GM19372 (cell line): ENCODE data around the gene CADM2.

Experiments used
- ATAC-seq: cut with Tn5 transposase; IDR thresholded peaks from one replicate; pipeline ENCODE4 v1.9.1; 2021; ENCODE audit warnings: mild to moderate bottlenecking, low read depth, moderate library complexity; ENCODE audit not compliant: unreplicated experiment

The CADM2 gene

DNA sequence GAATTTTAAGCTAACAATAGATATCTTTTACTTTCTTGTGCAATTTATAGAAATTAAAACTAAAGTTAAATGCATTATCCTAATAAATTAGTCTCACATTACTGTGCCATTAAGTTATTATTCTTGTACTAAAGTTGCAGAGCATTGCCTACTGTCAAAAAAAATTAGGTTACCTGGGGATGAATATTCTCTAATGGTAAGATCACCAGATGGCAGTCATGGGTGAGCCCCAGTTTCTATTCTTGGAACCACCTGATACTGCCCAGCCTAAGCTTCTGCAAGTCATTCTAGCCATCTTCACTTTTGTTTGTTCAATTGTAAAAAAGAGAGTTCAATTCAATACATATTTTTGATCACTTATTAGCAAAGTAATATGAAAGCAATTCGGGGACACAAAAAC lies 213.2 kb downstream of the CADM2 start:
- ATAC-seq, result no peak

GRCh38 chr3:85176799-85177198 lies 218.0 kb downstream of the CADM2 start:
- no peak for ATAC-seq

- ATAC-seq, result no peak
Measured at GRCh38 chr3:85182975-85183752, 224.4 kb downstream of the CADM2 start.

GRCh38 chr3:85185495-85185894 lies 226.7 kb downstream of the CADM2 start:
- ATAC-seq, result no peak

GRCh38 chr3:85189731-85190130 lies 230.9 kb downstream of the CADM2 start:
- ATAC-seq, result no peak

- no peak for ATAC-seq
Measured at GRCh38 chr3:85193565-85193964, 234.8 kb downstream of the CADM2 start.

- no peak for ATAC-seq
Measured at GRCh38 chr3:85208650-85209049, 249.9 kb downstream of the CADM2 start.

GRCh38 chr3:85210540-85210939 lies 251.8 kb downstream of the CADM2 start:
- no peak for ATAC-seq

- no peak for ATAC-seq
Measured at GRCh38 chr3:85228966-85229365, 270.2 kb downstream of the CADM2 start.

DNA sequence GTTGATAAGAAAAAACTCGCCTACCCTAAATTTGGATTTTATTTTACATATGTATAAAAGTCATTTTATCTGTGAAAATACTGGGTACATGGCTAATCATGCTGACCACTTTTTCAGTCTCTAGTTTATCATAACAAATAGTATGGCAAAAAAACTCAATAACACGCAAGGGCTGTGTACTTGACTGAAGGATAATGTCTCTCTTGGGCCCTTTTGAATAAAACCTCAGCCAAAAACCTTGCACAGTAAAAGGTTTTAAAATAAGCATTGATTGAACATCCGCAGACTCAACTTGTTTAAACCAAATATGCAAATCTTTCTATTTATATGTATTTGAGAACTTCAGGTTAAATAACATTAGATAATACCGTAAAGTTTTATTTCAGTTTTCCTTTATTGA lies 285.3 kb downstream of the CADM2 start:
- no peak for ATAC-seq

DNA sequence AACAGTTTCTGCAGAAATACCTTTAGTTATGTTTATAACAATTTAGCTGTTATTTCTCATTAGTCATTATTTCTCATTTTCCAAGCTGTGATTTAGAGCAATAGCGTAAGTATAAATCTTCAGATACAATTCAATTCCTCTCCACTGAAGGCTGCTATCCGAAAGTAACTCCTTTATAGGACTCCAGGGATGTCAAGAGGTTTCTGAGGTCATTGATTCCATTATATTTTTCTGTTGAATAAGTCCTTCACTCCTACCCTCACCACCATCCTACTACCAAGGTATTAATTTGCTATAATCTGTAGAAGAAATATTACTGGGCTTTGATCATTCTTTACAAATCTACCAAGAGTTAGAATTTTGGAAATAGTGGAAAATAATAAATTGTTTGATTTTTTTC lies 285.7 kb downstream of the CADM2 start:
- ATAC-seq, result no peak

- no peak for ATAC-seq
Measured at GRCh38 chr3:85251766-85252165, 293.0 kb downstream of the CADM2 start.

DNA sequence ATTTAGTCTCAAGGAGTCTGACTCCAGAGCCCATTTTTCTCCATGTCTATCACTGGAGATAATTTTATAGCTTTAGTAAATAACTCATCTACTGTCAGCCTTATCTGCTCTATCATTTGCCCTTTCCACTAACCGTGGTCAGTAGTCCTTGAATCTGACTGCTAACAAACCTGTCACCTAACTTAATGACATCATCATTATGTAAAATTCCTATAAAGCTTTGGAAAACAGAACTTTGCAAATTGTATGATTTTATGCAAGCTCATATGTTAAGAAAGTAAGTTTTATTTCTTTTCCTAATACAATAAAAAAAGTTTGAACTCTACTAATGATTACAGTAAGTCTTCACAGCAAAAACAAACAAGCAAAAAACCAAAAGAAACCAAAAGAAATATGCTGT lies 293.9 kb downstream of the CADM2 start:
- no peak for ATAC-seq

DNA sequence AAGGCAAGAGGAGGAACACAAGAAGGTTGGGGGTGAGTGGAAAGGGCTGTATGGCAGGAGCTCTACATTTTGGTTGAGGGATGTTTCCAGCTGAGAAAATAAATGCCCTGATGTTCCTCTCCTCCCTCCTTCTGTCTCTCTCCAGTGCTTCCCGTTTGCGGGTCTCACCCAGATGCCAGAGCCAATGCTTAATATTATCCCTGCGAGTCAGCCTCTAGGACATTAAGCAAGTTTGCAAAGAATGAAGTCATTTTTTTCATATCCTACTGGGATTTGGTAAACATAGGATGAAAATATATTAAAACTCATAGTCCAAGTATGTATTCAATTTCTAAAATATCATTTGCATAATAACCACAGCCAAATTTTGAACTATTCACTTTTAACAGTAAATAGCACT lies 295.9 kb downstream of the CADM2 start:
- no peak for ATAC-seq

- no peak for ATAC-seq
Measured at GRCh38 chr3:85255949-85256348, 297.2 kb downstream of the CADM2 start.

GRCh38 chr3:85258326-85258725 lies 299.5 kb downstream of the CADM2 start:
- no peak for ATAC-seq

DNA sequence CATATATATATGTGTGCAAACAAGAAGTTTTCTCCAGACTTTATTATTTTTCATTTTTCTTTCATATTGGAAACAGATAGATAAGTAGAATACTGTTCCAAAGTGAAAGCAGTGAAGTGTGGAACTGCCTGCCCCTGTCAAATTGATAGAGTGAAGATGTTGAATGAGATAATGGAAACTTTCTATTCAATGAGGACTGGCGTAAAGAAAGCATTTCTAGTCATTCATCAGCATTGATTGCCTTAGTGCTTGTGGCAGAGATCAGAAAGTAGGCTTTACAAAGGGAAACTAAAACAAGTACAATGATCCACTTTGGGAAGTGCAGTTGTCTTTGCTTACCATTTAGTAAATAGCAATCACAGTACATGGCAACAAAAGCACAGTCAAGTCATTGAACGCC lies 300.0 kb downstream of the CADM2 start:
- no peak for ATAC-seq

GRCh38 chr3:85259748-85260147 lies 301.0 kb downstream of the CADM2 start:
- no peak for ATAC-seq

DNA sequence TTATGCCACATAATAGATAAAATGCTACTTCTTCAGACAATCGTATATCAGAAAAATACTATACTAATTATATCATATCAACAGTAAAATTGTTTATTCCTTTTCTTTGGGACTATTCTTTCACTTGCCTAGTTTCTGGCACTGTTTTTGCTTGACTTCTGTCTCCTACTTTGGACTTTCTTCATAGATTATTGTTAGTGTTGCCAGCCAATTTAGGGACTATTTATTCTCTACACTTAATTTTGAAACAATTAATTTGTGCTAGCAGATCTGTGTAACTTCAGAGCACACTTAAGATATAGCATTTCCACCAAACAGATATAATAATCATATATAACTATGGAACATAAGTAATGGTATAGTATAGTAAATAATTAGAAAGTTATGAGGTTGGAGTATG lies 305.6 kb downstream of the CADM2 start:
- ATAC-seq, result no peak

- no peak for ATAC-seq
Measured at GRCh38 chr3:85270488-85270887, 311.7 kb downstream of the CADM2 start.

DNA sequence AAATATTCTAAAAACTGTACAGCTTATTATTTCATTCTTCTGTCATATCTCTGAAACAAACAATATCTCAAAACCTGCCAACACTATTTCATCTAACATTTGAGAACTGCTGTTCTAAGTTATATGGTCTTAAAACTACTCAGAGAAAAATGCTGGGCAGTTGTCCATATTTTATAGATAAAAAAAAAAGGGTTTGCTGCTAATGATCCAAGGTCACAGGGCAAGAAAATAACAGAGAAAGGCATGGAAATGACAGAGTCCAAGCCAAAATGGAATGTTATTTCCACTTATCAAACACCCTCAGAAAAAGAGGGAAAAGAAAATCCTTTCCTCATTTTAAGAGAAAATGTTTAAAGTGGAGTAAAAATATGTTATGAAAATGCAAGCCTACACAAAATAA lies 313.1 kb downstream of the CADM2 start:
- no peak for ATAC-seq

GRCh38 chr3:85288257-85288656 lies 329.5 kb downstream of the CADM2 start:
- ATAC-seq, result no peak

- ATAC-seq, result no peak
Measured at GRCh38 chr3:85297291-85297690, 338.5 kb downstream of the CADM2 start.
